CD14-positive monocyte (primary cell): ENCODE data around the gene CYFIP2. TPM values are rescaled to one million over a fixed set of nuclear protein-coding genes. Genes with fewer than 3 reads are reported as not detected.

ENCODE experiments used
- DNase-seq, 3 donors: peaks; one replicate each; pipeline ENCODE4 v3.0.0-alpha.2; 2011 to 2022
- H2AFZ ChIP-seq: 2 replicates; pipeline ENCODE4 v1.6.0; 2012; ENCODE audit warnings: mild to moderate bottlenecking, low read depth, low read length, inconsistent platforms; ENCODE audit not compliant: insufficient read depth, poor library complexity, severe bottlenecking
- H3K27ac ChIP-seq, 2 donors: 1 replicate in 1 of 2; 2 replicates in 1 of 2; pipeline ENCODE4 v1.5.1; 2012 to 2013; ENCODE audit warnings: low read length in 2 of 2, control low read depth in 1 of 2, inconsistent platforms in 1 of 2, low read depth in 1 of 2, mild to moderate bottlenecking in 1 of 2
- H3K27me3 ChIP-seq, 2 donors: one replicate each; pipeline versions ENCODE4 v1.6.0 to v1.6.1; 2011 to 2013; ENCODE audit warnings: low read length in 2 of 2; ENCODE audit not compliant: control insufficient read depth in 2 of 2, insufficient read depth in 2 of 2
- H3K36me3 ChIP-seq, 2 donors: replicated peaks in 1 of 2; 1 replicate in 1 of 2; 2 replicates in 1 of 2; pipeline versions ENCODE4 v1.5.1 to v1.6.1; 2012 to 2013; ENCODE audit warnings: low read length in 2 of 2, control low read depth in 1 of 2, inconsistent platforms in 1 of 2, mild to moderate bottlenecking in 1 of 2; ENCODE audit not compliant: insufficient read depth in 2 of 2, control insufficient read depth in 1 of 2
- H3K4me1 ChIP-seq, 2 donors: 1 replicate in 1 of 2; 2 replicates in 1 of 2; pipeline versions ENCODE4 v1.5.1 to v1.6.1; 2012 to 2013; ENCODE audit warnings: low read length in 2 of 2, control low read depth in 1 of 2, inconsistent platforms in 1 of 2, mild to moderate bottlenecking in 1 of 2, moderate library complexity in 1 of 2; ENCODE audit not compliant: insufficient read depth in 2 of 2, control insufficient read depth in 1 of 2
- H3K4me2 ChIP-seq: replicated peaks from 2 replicates; pipeline ENCODE3; 2012; ENCODE audit warnings: low read length, moderate library complexity, mild to moderate bottlenecking; ENCODE audit not compliant: poor library complexity, severe bottlenecking; ENCODE audit errors: extremely low read depth
- H3K4me3 ChIP-seq, 3 experiments: fragments of 200-600 bp in 1 of 3; sonication (generic) in 1 of 3; replicated peaks in 1 of 3; 1 replicate in 2 of 3; 2 replicates in 1 of 3; pipeline ENCODE4 v1.5.1; 2011 to 2013; ENCODE audit warnings: low read length in 3 of 3, mild to moderate bottlenecking in 3 of 3, control low read depth in 2 of 3, low read depth in 2 of 3, inconsistent platforms in 1 of 3, moderate library complexity in 1 of 3
- H3K79me2 ChIP-seq: 2 replicates; pipeline ENCODE4 v1.6.0; 2012; ENCODE audit warnings: mild to moderate bottlenecking, control low read depth, inconsistent platforms, low read length, moderate library complexity; ENCODE audit not compliant: insufficient read depth
- H3K9ac ChIP-seq: 2 replicates; pipeline ENCODE4 v1.6.0; 2017; ENCODE audit warnings: low read length, mild to moderate bottlenecking; ENCODE audit not compliant: insufficient read depth, poor library complexity, severe bottlenecking
- H3K9me3 ChIP-seq, 2 donors: replicated peaks in 1 of 2; 1 replicate in 1 of 2; 2 replicates in 1 of 2; pipeline versions ENCODE4 v1.5.1 to v1.6.1; 2012 to 2013; ENCODE audit warnings: low read length in 2 of 2, control low read depth in 1 of 2; ENCODE audit not compliant: control insufficient read depth in 1 of 2, insufficient read depth in 1 of 2
- H4K20me1 ChIP-seq: 2 replicates; pipeline ENCODE4 v1.6.0; 2012; ENCODE audit warnings: mild to moderate bottlenecking, low read length, control low read depth, moderate library complexity; ENCODE audit not compliant: insufficient read depth
- H3K27ac Mint-ChIP-seq, 7 donors: one replicate each; pipeline ENCODE4 v1.8.0; 2020; ENCODE audit warnings: mild to moderate bottlenecking in 7 of 7, mixed read lengths in 7 of 7, moderate library complexity in 6 of 7, inconsistent platforms in 2 of 7
- H3K27me3 Mint-ChIP-seq, 3 donors: one replicate each; pipeline ENCODE4 v1.8.0; 2021 to 2022; ENCODE audit warnings: low read depth in 3 of 3, mild to moderate bottlenecking in 3 of 3, mixed read lengths in 3 of 3, moderate library complexity in 3 of 3, inconsistent platforms in 1 of 3
- H3K36me3 Mint-ChIP-seq, 2 donors: one replicate each; pipeline ENCODE4 v1.8.0; 2020; ENCODE audit warnings: mixed read lengths in 2 of 2, inconsistent platforms in 1 of 2, mild to moderate bottlenecking in 1 of 2
- H3K4me1 Mint-ChIP-seq: one replicate; pipeline ENCODE4 v1.8.0; 2020; ENCODE audit warnings: mild to moderate bottlenecking, mixed read lengths
- H3K4me3 Mint-ChIP-seq, 2 donors: one replicate each; pipeline ENCODE4 v1.8.0; 2020; ENCODE audit warnings: mild to moderate bottlenecking in 2 of 2, mixed read lengths in 2 of 2, moderate library complexity in 1 of 2
- H3K9me3 Mint-ChIP-seq, 7 donors: one replicate each; pipeline ENCODE4 v1.8.0; 2020 to 2022; ENCODE audit warnings: mixed read lengths in 7 of 7, mild to moderate bottlenecking in 6 of 7, moderate library complexity in 6 of 7, inconsistent platforms in 2 of 7
- WGBS: methylation state at CpG from one replicate; pipeline ENCODE4 v1.1.5; 2013; ENCODE audit warnings: missing lambda C conversion rate; ENCODE audit not compliant: insufficient coverage; 5-methylcytosine and 5-hydroxymethylcytosine counted together
- intact Hi-C, 2 donors: fragments of 100-400 bp; cut with micrococcal nuclease; formaldehyde crosslinking; loops; one replicate each; pipeline versions ENCODE4 v1.15.0 to v1.15.1; 2023
- polyA plus RNA-seq, 3 donors: library from polyadenylated mRNA; depleted of rRNA in 1 of 3; unstranded in 2 of 3; stranded (reverse) in 1 of 3; fragments of 300-500 nt in 2 of 3; fragments of >200 nt in 1 of 3; fragmentation: Illumina TruSeq in 2 of 3; gene quantifications; 1 replicate in 2 of 3; 2 replicates in 1 of 3; pipeline ENCODE4 v1.2.3, GENCODE V29; 2012 to 2021
- TF ChIP-seq, protein P1 (sequence below): fragments of 200-600 bp; IDR thresholded peaks from one replicate; pipeline ENCODE4 v1.8.0; 2022; ENCODE audit warnings: antibody characterized with exemption, mild to moderate bottlenecking

The CYFIP2 gene
- polyA plus RNA-seq, 3 donors = 33.6 to 45.6 (median 36.0) TPM

DNA sequence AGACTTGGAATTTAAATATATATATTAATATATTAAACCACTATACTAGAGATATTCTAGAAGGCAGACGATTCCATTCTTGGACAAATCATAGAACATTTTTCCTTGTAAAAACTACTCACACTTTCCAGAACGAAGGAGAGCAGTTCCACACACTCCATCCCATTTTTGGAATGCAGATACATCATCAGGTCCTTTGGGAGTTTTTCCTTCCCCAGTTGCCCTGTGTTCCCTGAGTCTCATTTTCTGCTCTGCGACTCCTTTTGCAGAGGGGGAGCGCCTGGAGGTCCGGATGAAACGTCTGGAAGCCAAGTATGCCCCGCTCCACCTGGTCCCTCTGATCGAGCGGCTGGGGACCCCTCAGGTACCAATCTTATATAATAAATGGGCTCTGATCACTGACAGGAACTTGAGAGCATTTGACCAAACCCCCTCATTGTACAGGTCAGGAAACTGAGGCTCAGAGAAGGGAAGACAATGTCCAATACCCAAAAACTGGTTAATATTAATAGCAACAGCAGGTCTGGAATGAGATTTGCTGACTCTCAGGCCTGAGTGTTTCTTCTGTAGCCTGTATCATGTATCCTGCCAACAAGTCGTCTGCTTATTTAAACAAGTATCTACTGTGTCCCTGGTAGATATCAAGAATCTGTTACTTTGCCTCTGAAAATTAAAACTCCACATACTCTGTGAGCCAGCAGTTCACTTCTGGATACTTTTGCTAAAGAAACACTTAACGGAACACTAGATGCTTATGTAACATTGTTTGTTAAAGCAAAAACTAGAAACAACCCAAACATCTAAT lies 117.3 kb downstream of the CYFIP2 start:
- H2AFZ ChIP-seq = no peak overlapping the region
- 97% methylated on average over 4 of the region's 11 CpGs for WGBS
- H4K20me1 ChIP-seq = no peaks in the 10 kb centered on the region
- H3K4me3 ChIP-seq = no peak overlapping the region
- H3K27me3 ChIP-seq = no peaks in the 10 kb centered on the region
- H3K27ac ChIP-seq = no peak overlapping the region
- no peak for DNase-seq
- H3K4me1 ChIP-seq = no peaks in the 10 kb centered on the region
- H3K4me2 ChIP-seq = no peak overlapping the region
- H3K9me3 ChIP-seq = no peaks in the 10 kb centered on the region
- no peaks in the 10 kb centered on the region for H3K79me2 ChIP-seq
- no peaks in the 10 kb centered on the region for H3K9me3 Mint-ChIP-seq
- peaks cover 0 to 1% (median 0%) of the 10 kb centered on the region in 3 donors for H3K27me3 Mint-ChIP-seq
- H3K9ac ChIP-seq = no peak overlapping the region
- intact Hi-C loops = no loop called here
- no peak overlapping the region for H3K4me3 Mint-ChIP-seq
- H3K36me3 Mint-ChIP-seq = peaks cover 35 to 51% of the 10 kb centered on the region in 2 donors
- no peak overlapping the region for H3K27ac Mint-ChIP-seq
- H3K4me1 Mint-ChIP-seq = no peaks in the 10 kb centered on the region
- H3K36me3 ChIP-seq = peaks cover 19 to 65% of the 10 kb centered on the region in 2 donors
- TF ChIP-seq, protein P1, sequence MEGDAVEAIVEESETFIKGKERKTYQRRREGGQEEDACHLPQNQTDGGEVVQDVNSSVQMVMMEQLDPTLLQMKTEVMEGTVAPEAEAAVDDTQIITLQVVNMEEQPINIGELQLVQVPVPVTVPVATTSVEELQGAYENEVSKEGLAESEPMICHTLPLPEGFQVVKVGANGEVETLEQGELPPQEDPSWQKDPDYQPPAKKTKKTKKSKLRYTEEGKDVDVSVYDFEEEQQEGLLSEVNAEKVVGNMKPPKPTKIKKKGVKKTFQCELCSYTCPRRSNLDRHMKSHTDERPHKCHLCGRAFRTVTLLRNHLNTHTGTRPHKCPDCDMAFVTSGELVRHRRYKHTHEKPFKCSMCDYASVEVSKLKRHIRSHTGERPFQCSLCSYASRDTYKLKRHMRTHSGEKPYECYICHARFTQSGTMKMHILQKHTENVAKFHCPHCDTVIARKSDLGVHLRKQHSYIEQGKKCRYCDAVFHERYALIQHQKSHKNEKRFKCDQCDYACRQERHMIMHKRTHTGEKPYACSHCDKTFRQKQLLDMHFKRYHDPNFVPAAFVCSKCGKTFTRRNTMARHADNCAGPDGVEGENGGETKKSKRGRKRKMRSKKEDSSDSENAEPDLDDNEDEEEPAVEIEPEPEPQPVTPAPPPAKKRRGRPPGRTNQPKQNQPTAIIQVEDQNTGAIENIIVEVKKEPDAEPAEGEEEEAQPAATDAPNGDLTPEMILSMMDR = no peak

DNA sequence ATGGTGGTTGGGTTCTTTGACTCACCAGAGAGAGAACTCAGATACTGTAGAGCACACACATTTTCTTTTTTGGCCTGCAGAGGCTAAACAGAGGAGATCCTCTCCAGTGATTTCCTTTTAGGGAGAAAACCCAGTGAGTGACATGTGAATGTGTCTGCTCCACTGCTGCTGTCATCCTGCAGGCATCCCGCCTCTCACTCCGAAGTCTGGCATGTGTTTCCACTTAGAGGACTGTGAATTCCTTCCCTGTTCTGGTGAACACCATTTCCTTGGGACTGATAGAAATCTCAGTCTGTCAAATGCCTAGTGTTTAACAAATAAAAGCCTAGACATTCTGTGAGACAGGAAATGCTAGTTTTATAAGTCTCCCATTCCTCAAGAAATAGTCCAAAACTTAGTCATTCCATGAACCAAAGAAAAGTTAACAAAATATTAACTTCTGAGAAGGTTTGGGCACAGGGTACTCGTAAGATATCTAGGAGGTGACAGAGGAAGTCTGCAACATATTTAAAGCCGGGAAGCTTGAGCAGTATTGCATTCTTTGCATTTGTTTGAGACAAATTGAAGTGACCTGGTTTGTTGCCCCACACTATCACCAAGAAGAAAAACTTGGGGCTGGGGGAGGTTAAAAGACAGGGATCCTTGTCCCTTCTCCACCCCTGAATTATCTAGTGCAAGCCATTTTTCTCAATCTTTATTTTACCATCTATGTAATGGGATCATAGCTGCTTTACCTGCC lies 119.2 kb downstream of the CYFIP2 start:
- no peaks in the 10 kb centered on the region for H3K9me3 Mint-ChIP-seq
- DNase-seq = no peak
- H3K4me2 ChIP-seq = no peak overlapping the region
- TF ChIP-seq, protein P1 = no peak
- no peaks in the 10 kb centered on the region for H3K27me3 ChIP-seq
- H3K4me1 ChIP-seq = no peaks in the 10 kb centered on the region
- no peak overlapping the region for H3K4me3 Mint-ChIP-seq
- no peaks in the 10 kb centered on the region for H3K79me2 ChIP-seq
- whole genome bisulfite sequencing = 100% methylated on average over 2 of the region's 4 CpGs
- H3K36me3 ChIP-seq = peaks cover 28 to 76% of the 10 kb centered on the region in 2 donors
- H2AFZ ChIP-seq = no peak overlapping the region
- H3K27ac ChIP-seq = no peak overlapping the region
- no peak overlapping the region for H3K4me3 ChIP-seq
- intact Hi-C loops = no loop called here
- H3K27ac Mint-ChIP-seq = no peak overlapping the region
- peaks cover 0 to 1% (median 0%) of the 10 kb centered on the region in 3 donors for H3K27me3 Mint-ChIP-seq
- no peak overlapping the region for H3K9ac ChIP-seq
- H4K20me1 ChIP-seq = no peaks in the 10 kb centered on the region
- H3K36me3 Mint-ChIP-seq = peaks cover 46 to 47% of the 10 kb centered on the region in 2 donors
- H3K9me3 ChIP-seq = no peaks in the 10 kb centered on the region
- H3K4me1 Mint-ChIP-seq = no peaks in the 10 kb centered on the region
